H1 (cell line): ENCODE measurements around the gene KIFC1. TPM values are rescaled to one million over a fixed set of nuclear protein-coding genes. Genes with fewer than 3 reads are reported as not detected.

ENCODE experiments used
- CHD2 ChIP-seq: IDR thresholded peaks from 2 replicates; pipeline ENCODE4 v1.6.1; 2012; ENCODE audit warnings: low read length, improper control_type of control experiment
- CTBP2 ChIP-seq: IDR thresholded peaks from 2 replicates; pipeline ENCODE4 v1.7.0; 2011; ENCODE audit warnings: borderline replicate concordance, mild to moderate bottlenecking, moderate library complexity, mixed read lengths, low read length; ENCODE audit not compliant: insufficient read depth, insufficient read length
- HDAC6 ChIP-seq: IDR thresholded peaks from one replicate; pipeline ENCODE4 v1.7.1; 2012; ENCODE audit warnings: low read depth, mild to moderate bottlenecking, inconsistent platforms, low read length, moderate library complexity
- NRF1 ChIP-seq: IDR thresholded peaks from 2 replicates; pipeline ENCODE4 v1.6.1; 2011; ENCODE audit warnings: mild to moderate bottlenecking, low read depth, low read length, improper control_type of control experiment
- RAD21 ChIP-seq, 2 experiments: IDR thresholded peaks in 1 of 2; conservative IDR thresholded peaks in 1 of 2; 2 replicates each; pipeline ENCODE4 v1.6.1; 2011; ENCODE audit warnings: low read depth in 2 of 2, low read length in 2 of 2, improper control_type of control experiment in 1 of 2, inconsistent platforms in 1 of 2, mild to moderate bottlenecking in 1 of 2, moderate library complexity in 1 of 2
- RFX5 ChIP-seq: IDR thresholded peaks from 2 replicates; pipeline ENCODE4 v1.6.1; 2011; ENCODE audit warnings: low read depth, low read length, improper control_type of control experiment, borderline replicate concordance
- TBP ChIP-seq: IDR thresholded peaks from 2 replicates; pipeline ENCODE4 v1.6.1; 2011; ENCODE audit warnings: low read depth, low read length, improper control_type of control experiment
- TEAD4 ChIP-seq: IDR thresholded peaks from 2 replicates; pipeline ENCODE4 v1.6.1; 2012; ENCODE audit warnings: low read depth, low read length, inconsistent platforms, mixed read lengths
- ZNF274 ChIP-seq: IDR thresholded peaks from 2 replicates; pipeline ENCODE4 v1.7.0; 2012; ENCODE audit warnings: low read length, borderline replicate concordance; ENCODE audit errors: extremely low read depth
- polyA plus RNA-seq, 7 experiments: library from polyadenylated mRNA; depleted of rRNA in 3 of 7; stranded (reverse) in 5 of 7; unstranded in 2 of 7; fragments of >200 nt in 5 of 7; fragments of 200-250 nt in 2 of 7; gene quantifications; 1 replicate in 5 of 7; 2 replicates in 1 of 7; 4 replicates in 1 of 7; pipeline versions ENCODE4 v1.2.1 to v1.2.3, GENCODE V29; 2011 to 2013; ENCODE audit warnings: missing spikeins in 2 of 7, mixed read lengths in 2 of 7
- total RNA-seq: library from RNA; stranded (reverse); fragmentation: NEBNext Ultra II Directional; extraction: Animal tissue kit (Norgen Biotek cat#: 25700); gene quantifications from 2 replicates; pipeline ENCODE4 v1.2.1, GENCODE V29; 2021
- TF ChIP-seq, protein P1 (sequence below): IDR thresholded peaks from 2 replicates; pipeline ENCODE4 v1.6.1; 2012; ENCODE audit warnings: inconsistent platforms
- TF ChIP-seq, protein P2 (sequence below): IDR thresholded peaks from 2 replicates; pipeline ENCODE4 v1.6.1; 2011; ENCODE audit warnings: low read depth, mild to moderate bottlenecking, low read length; ENCODE audit not compliant: insufficient read depth

The KIFC1 gene
- total and polyA plus RNA-seq, 2 of the 8 experiments (the other 6 are each of a cell fraction or from before 2014, with no cell fraction given), result 46.6 to 64.3 TPM

- TF ChIP-seq RAD21 (IDR thresholded peaks at IDR 0.05 in 1 of 2, conservative IDR thresholded peaks at IDR 0.05 in 1 of 2; ENCODE audit: low read depth in 2 of 2, low read length in 2 of 2) (no peak), ZNF274 (no peak), CHD2 (no peak), TEAD4 (no peak), NRF1 (no peak), HDAC6 (no peak), RFX5 (no peak), TBP (no peak), CTBP2 (no peak)
- TF ChIP-seq, protein P1, sequence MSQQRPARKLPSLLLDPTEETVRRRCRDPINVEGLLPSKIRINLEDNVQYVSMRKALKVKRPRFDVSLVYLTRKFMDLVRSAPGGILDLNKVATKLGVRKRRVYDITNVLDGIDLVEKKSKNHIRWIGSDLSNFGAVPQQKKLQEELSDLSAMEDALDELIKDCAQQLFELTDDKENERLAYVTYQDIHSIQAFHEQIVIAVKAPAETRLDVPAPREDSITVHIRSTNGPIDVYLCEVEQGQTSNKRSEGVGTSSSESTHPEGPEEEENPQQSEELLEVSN, result no peak
- TF ChIP-seq, protein P2, sequence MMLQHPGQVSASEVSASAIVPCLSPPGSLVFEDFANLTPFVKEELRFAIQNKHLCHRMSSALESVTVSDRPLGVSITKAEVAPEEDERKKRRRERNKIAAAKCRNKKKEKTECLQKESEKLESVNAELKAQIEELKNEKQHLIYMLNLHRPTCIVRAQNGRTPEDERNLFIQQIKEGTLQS, result no peak
Measured at GRCh38 chr6:33428966-33429749, 37.5 kb downstream of the KIFC1 start (continued).
